Adrenal gland (tissue), 5 donors: Measurements from ENCODE around the gene WFDC1.

ENCODE experiments used
- CTCF ChIP-seq, 6 experiments: fragments of 450-650 bp in 4 of 6; fragments of 200-600 bp in 2 of 6; sonication (generic) in 1 of 6; IDR thresholded peaks; 1 replicate in 5 of 6; 2 replicates in 1 of 6; pipeline versions ENCODE4 v1.5.1 to v1.8.0; 2016 to 2021; ENCODE audit warnings: antibody characterized with exemption in 6 of 6, mild to moderate bottlenecking in 2 of 6, moderate library complexity in 1 of 6
- POLR2A ChIP-seq, 2 donors: fragments of 450-650 bp; IDR thresholded peaks; one replicate each; pipeline ENCODE4 v1.6.1; 2017; ENCODE audit warnings: antibody characterized with exemption in 2 of 2, mild to moderate bottlenecking in 2 of 2, moderate library complexity in 1 of 2
- donor health status: DM: no; HTN: no; CAD: no.

- TF ChIP-seq CTCF (IDR thresholded peaks at IDR 0.05) (no peak), POLR2A (IDR thresholded peaks at IDR 0.05) (no peak)
Measured at GRCh38 chr16:84262939-84263338, 31.7 kb upstream of the WFDC1 start.
